Measurements from ENCODE around the gene SINHCAF.

GRCh38 chr12:31346267-31346666 is 20.3 kb upstream of the SINHCAF start:
- no peak for TF ChIP-seq GATA3 (IDR thresholded peaks at IDR 0.05; ENCODE audit: low read depth, low read length)
- no peak for TF ChIP-seq GATA2 (IDR thresholded peaks at IDR 0.05; ENCODE audit: low read depth, low read length)

Measured in SH-SY5Y (cell line).